Panc1 (cell line): ENCODE results near the gene LAP3. TPM values are rescaled to one million over a fixed set of nuclear protein-coding genes. Genes with fewer than 3 reads are reported as not detected.

ENCODE experiments used
- ATAC-seq: fragments of 200-7000 bp; cut with Tn5 transposase; 2 replicates; pipeline ENCODE4 v1.9.1; 2020; ENCODE audit warnings: mild to moderate bottlenecking, moderate library complexity
- BruUV-seq: library from RNA; stranded (reverse); fragments of 400-500 nt; replicated peaks from 2 replicates; lab custom pipeline; 2021; lab: Mats Ljungman, UMichigan
- CTCF ChIA-PET: fragments of 300-600 bp; sonication (Branson Sonifier 250); formaldehyde crosslinking; loops from one replicate; lab custom pipeline; 2022; ENCODE audit warnings: antibody characterized with exemption; lab: Charles Lee
- POLR2A ChIA-PET: fragments of 300-600 bp; sonication (Branson Sonifier 250); formaldehyde crosslinking; loops from one replicate; lab custom pipeline; 2022; ENCODE audit warnings: antibody characterized with exemption; lab: Charles Lee
- DNase-seq: peaks from one replicate; pipeline ENCODE4 v3.0.0-alpha.2; 2010; ENCODE audit warnings: low read depth, low spot score
- H3K27ac ChIP-seq: 2 replicates; pipeline ENCODE4 v1.5.1; 2011; ENCODE audit warnings: mild to moderate bottlenecking, low read length, inconsistent platforms
- H3K27me3 ChIP-seq: fragments of 200-500 bp; sonication (Bioruptor generic); 2 replicates; pipeline ENCODE4 v1.6.0; 2014; ENCODE audit warnings: low read length, inconsistent platforms; ENCODE audit not compliant: control insufficient read depth, insufficient read depth
- H3K36me3 ChIP-seq: fragments of 200-500 bp; sonication (Bioruptor generic); 2 replicates; pipeline ENCODE4 v1.5.1; 2014; ENCODE audit warnings: inconsistent platforms, mild to moderate bottlenecking, low read length, moderate library complexity; ENCODE audit not compliant: control insufficient read depth, insufficient read depth
- H3K4me1 ChIP-seq: 2 replicates; pipeline ENCODE4 v1.5.1; 2011; ENCODE audit warnings: inconsistent platforms, mild to moderate bottlenecking, low read length, moderate library complexity; ENCODE audit not compliant: control insufficient read depth, insufficient read depth
- H3K4me3 ChIP-seq, 2 experiments: 2 replicates each; pipeline ENCODE4 v1.5.1; 2011 to 2012; ENCODE audit warnings: low read depth in 2 of 2, low read length in 2 of 2, mild to moderate bottlenecking in 2 of 2, inconsistent platforms in 1 of 2, moderate library complexity in 1 of 2
- H3K9me3 ChIP-seq: fragments of 200-500 bp; sonication (Bioruptor generic); 2 replicates; pipeline ENCODE4 v1.5.1; 2014; ENCODE audit warnings: low read depth, mild to moderate bottlenecking, inconsistent platforms, low read length, moderate library complexity; ENCODE audit not compliant: control insufficient read depth, insufficient read depth
- CTCF ChIP-seq: fragments of 450-650 bp; IDR thresholded peaks from 2 replicates; pipeline ENCODE4 v1.5.1; 2017; ENCODE audit warnings: mild to moderate bottlenecking
- POLR2AphosphoS5 ChIP-seq: IDR thresholded peaks from 2 replicates; pipeline ENCODE4 v1.6.1; 2012; ENCODE audit warnings: mild to moderate bottlenecking, low read depth, low read length, moderate library complexity
- REST ChIP-seq, 2 experiments: IDR thresholded peaks; 2 replicates each; pipeline ENCODE4 v1.6.1; 2011 to 2012; ENCODE audit warnings: low read depth in 2 of 2, control low read depth in 1 of 2, low read length in 1 of 2, mild to moderate bottlenecking in 1 of 2, moderate library complexity in 1 of 2; ENCODE audit not compliant: insufficient read depth in 1 of 2
- SIN3A ChIP-seq: IDR thresholded peaks from 2 replicates; pipeline ENCODE4 v1.6.1; 2012; ENCODE audit warnings: low read depth, mild to moderate bottlenecking, low read length, moderate library complexity, borderline replicate concordance; ENCODE audit not compliant: insufficient read depth
- TCF7L2 ChIP-seq: IDR thresholded peaks from 2 replicates; pipeline ENCODE4 v1.6.1; 2011; ENCODE audit warnings: mild to moderate bottlenecking, low read depth, low read length, inconsistent platforms
- in situ Hi-C: cut with HindIII; loops from 2 replicates; pipeline ENCODE4 v1.10.0; 2016; ENCODE audit warnings: low sequenced_read_pairs, low pct_unique_long_range_greater_than_20kb
- intact Hi-C: fragments of 100-400 bp; cut with micrococcal nuclease; formaldehyde crosslinking; loops from one replicate; pipeline ENCODE4 v1.10.0; 2022; ENCODE audit not compliant: unreplicated experiment
- total RNA-seq: library from RNA; stranded (reverse); gene quantifications from one replicate; pipeline ENCODE4 v1.2.1, GENCODE V29; 2021; ENCODE audit not compliant: unreplicated experiment

Gene LAP3
- total RNA-seq, 1 experiment from 2014 or later: 51.4 TPM

- TF ChIP-seq SIN3A (no peak), TCF7L2 (no peak), POLR2AphosphoS5 (no peak), CTCF (no peak)
- H3K4me1 ChIP-seq: no peaks in the 10 kb centered on the region
- intact Hi-C loops (no loop called here), in situ Hi-C loops (no loop called here)
- ChIA-PET POLR2A (no interaction called here), CTCF (no interaction called here)
- no peaks in the 10 kb centered on the region for H3K27me3 ChIP-seq
- H3K36me3 ChIP-seq: peaks cover 22% of the 10 kb centered on the region
- H3K4me3 ChIP-seq: no peak overlapping the region
- H3K9me3 ChIP-seq: no peaks in the 10 kb centered on the region
- ATAC-seq (no peak), DNase-seq (no peak)
- no peak overlapping the region for H3K27ac ChIP-seq
- no TSS peak for BruUV-seq
Observed at GRCh38 chr4:17618926-17619325, 41.9 kb downstream of the LAP3 start.

GRCh38 chr4:17619416-17620105, 42.6 kb downstream of the LAP3 start:
- intact Hi-C loops (no loop called here), in situ Hi-C loops (no loop called here)
- peaks cover 23% of the 10 kb centered on the region for H3K36me3 ChIP-seq
- no peak for TF ChIP-seq SIN3A
- TF ChIP-seq POLR2AphosphoS5: no peak
- TF ChIP-seq TCF7L2: no peak
- no peak for TF ChIP-seq REST (IDR thresholded peaks at IDR 0.05; ENCODE audit: insufficient read depth in 1 of 2, low read depth in 2 of 2, low read length in 1 of 2)
- no peak for TF ChIP-seq CTCF
- ChIA-PET CTCF (no interaction called here), POLR2A (no interaction called here)
- DNase-seq (no peak), ATAC-seq (no peak)
- no peaks in the 10 kb centered on the region for H3K4me1 ChIP-seq
- H3K9me3 ChIP-seq: no peaks in the 10 kb centered on the region
- BruUV-seq: no TSS peak
- no peaks in the 10 kb centered on the region for H3K27me3 ChIP-seq
- no peak overlapping the region for H3K27ac ChIP-seq
- H3K4me3 ChIP-seq: no peak overlapping the region
